Hepatocyte (in vitro differentiated cells): ENCODE data around the gene SLC29A3.

Experiments used
- EZH2 ChIP-seq: fragments of 200-600 bp; sonication (generic); IDR thresholded peaks from 2 replicates; pipeline ENCODE4 v1.6.1; 2016; ENCODE audit warnings: antibody characterized with exemption, mild to moderate bottlenecking, borderline replicate concordance
- EZH2phosphoT487 ChIP-seq: fragments of 200-600 bp; sonication (generic); IDR thresholded peaks from one replicate; pipeline ENCODE4 v1.6.1; 2018; ENCODE audit warnings: antibody characterized with exemption, mild to moderate bottlenecking, low read depth, moderate library complexity; ENCODE audit not compliant: unreplicated experiment, severe bottlenecking
- TF ChIP-seq, protein P1 (sequence below): fragments of 200-600 bp; sonication (generic); IDR thresholded peaks from 2 replicates; pipeline ENCODE4 v1.5.1; 2016; ENCODE audit warnings: antibody characterized with exemption, mild to moderate bottlenecking; ENCODE audit not compliant: poor library complexity

DNA sequence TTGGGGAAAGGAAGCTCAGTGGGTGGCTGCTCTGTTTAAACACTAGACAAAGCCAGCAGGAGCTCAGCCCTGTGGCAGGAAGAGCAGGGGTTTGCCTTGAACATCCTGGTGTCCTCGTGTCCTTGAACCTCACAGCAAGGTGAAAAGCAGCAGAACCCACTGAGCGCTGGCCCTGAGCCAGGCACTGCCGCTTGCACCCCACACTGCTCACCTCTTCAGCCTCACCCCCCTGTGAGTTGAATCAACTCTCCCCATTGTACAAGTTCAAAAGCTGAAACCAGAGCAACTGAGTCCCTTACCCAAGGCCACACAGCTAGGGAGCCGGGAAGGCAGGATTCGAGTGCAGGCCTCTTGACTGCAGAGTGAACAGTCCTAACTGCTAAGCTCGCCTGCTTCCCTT lies 32.0 kb downstream of the SLC29A3 start:
- TF ChIP-seq, protein P1, sequence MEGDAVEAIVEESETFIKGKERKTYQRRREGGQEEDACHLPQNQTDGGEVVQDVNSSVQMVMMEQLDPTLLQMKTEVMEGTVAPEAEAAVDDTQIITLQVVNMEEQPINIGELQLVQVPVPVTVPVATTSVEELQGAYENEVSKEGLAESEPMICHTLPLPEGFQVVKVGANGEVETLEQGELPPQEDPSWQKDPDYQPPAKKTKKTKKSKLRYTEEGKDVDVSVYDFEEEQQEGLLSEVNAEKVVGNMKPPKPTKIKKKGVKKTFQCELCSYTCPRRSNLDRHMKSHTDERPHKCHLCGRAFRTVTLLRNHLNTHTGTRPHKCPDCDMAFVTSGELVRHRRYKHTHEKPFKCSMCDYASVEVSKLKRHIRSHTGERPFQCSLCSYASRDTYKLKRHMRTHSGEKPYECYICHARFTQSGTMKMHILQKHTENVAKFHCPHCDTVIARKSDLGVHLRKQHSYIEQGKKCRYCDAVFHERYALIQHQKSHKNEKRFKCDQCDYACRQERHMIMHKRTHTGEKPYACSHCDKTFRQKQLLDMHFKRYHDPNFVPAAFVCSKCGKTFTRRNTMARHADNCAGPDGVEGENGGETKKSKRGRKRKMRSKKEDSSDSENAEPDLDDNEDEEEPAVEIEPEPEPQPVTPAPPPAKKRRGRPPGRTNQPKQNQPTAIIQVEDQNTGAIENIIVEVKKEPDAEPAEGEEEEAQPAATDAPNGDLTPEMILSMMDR = no peak
- no peak for TF ChIP-seq EZH2
- TF ChIP-seq EZH2phosphoT487 = no peak
